ENCODE measurements around the gene PDSS2.

GRCh38 chr6:107321793-107322192 lies 137.6 kb downstream of the PDSS2 start:
- TF ChIP-seq CTCF (IDR thresholded peaks at IDR 0.05; ENCODE audit: low read length) (no peak), EZH2 (IDR thresholded peaks at IDR 0.05; ENCODE audit: borderline replicate concordance, low read length) (no peak)

Measured in OCI-LY1 (cell line).